IMR-90 (cell line): ENCODE data around the gene C20orf173. TPM values are rescaled to one million over a fixed set of nuclear protein-coding genes. Genes with fewer than 3 reads are reported as not detected.

Experiments
- ATAC-seq: fragments of 200-7000 bp; cut with Tn5 transposase; 2 replicates; pipeline ENCODE4 v1.9.1; 2020; ENCODE audit warnings: low read depth, mild to moderate bottlenecking, moderate library complexity
- BruUV-seq: library from RNA; stranded (reverse); fragments of 400-500 nt; replicated peaks from 2 replicates; lab custom pipeline; 2021; lab: Mats Ljungman, UMichigan
- CTCF ChIA-PET: fragments of 300-600 bp; formaldehyde crosslinking; extraction: SDS; loops from one replicate; lab custom pipeline; 2021; ENCODE audit warnings: antibody characterized with exemption; lab: Yijun Ruan, JAX
- POLR2A ChIA-PET: fragments of 300-600 bp; sonication (Branson Sonifier 250); formaldehyde crosslinking; loops from one replicate; lab custom pipeline; 2022; ENCODE audit warnings: antibody characterized with exemption; ENCODE audit not compliant: unreplicated experiment; lab: Charles Lee
- DNase-seq: peaks from one replicate; pipeline ENCODE4 v3.0.0; 2013
- H2AFZ ChIP-seq: replicated peaks from 2 replicates; pipeline ENCODE3; 2013; ENCODE audit warnings: low read length, mild to moderate bottlenecking; ENCODE audit not compliant: poor library complexity
- H2AK5ac ChIP-seq: 2 replicates; pipeline ENCODE4 v1.6.1; 2013; ENCODE audit warnings: low read depth, low read length, inconsistent platforms
- H2AK9ac ChIP-seq: replicated peaks from 2 replicates; pipeline ENCODE3; 2013; ENCODE audit warnings: mild to moderate bottlenecking, low read depth, low read length, moderate library complexity; ENCODE audit not compliant: poor library complexity
- H2BK120ac ChIP-seq: 2 replicates; pipeline ENCODE4 v1.6.1; 2013; ENCODE audit warnings: low read depth, low read length, inconsistent platforms
- H2BK15ac ChIP-seq: 3 replicates; pipeline ENCODE4 v1.6.1; 2013; ENCODE audit warnings: low read depth, low read length, inconsistent platforms
- H2BK20ac ChIP-seq: 2 replicates; pipeline ENCODE4 v1.6.1; 2013; ENCODE audit warnings: low read depth, mild to moderate bottlenecking, inconsistent platforms, low read length, moderate library complexity
- H2BK5ac ChIP-seq: 2 replicates; pipeline ENCODE4 v1.6.1; 2013; ENCODE audit warnings: mild to moderate bottlenecking, low read depth, low read length, inconsistent platforms; ENCODE audit not compliant: poor library complexity, severe bottlenecking
- H3K14ac ChIP-seq: replicated peaks from 2 replicates; pipeline ENCODE4 v1.6.1; 2013; ENCODE audit warnings: low read depth, low read length, inconsistent platforms
- H3K18ac ChIP-seq: 2 replicates; pipeline ENCODE4 v1.6.1; 2013; ENCODE audit warnings: low read depth, low read length, control low read depth
- H3K23ac ChIP-seq: 2 replicates; pipeline ENCODE4 v1.6.1; 2013; ENCODE audit warnings: low read depth, low read length, inconsistent platforms
- H3K27ac ChIP-seq: 2 replicates; pipeline ENCODE4 v1.5.1; 2013; ENCODE audit warnings: mild to moderate bottlenecking, control low read depth, low read length; ENCODE audit not compliant: insufficient read depth
- H3K27me3 ChIP-seq: 2 replicates; pipeline ENCODE4 v1.6.1; 2013; ENCODE audit warnings: low read length; ENCODE audit not compliant: control insufficient read depth, insufficient read depth
- H3K36me3 ChIP-seq: 2 replicates; pipeline ENCODE4 v1.6.1; 2013; ENCODE audit warnings: low read length, mixed read lengths; ENCODE audit not compliant: control insufficient read depth, insufficient read depth
- H3K4ac ChIP-seq: 2 replicates; pipeline ENCODE4 v1.6.1; 2013; ENCODE audit warnings: low read depth, low read length, inconsistent platforms
- H3K4me1 ChIP-seq: 2 replicates; pipeline ENCODE4 v1.6.1; 2013; ENCODE audit warnings: low read length, mixed read lengths; ENCODE audit not compliant: control insufficient read depth, insufficient read depth
- H3K4me2 ChIP-seq: 2 replicates; pipeline ENCODE4 v1.6.1; 2013; ENCODE audit warnings: low read depth, mild to moderate bottlenecking, control low read depth, low read length, moderate library complexity
- H3K4me3 ChIP-seq: 2 replicates; pipeline ENCODE4 v1.5.1; 2013; ENCODE audit warnings: low read depth, mild to moderate bottlenecking, control low read depth, low read length, moderate library complexity; ENCODE audit not compliant: insufficient read depth
- H3K56ac ChIP-seq: 2 replicates; pipeline ENCODE4 v1.6.1; 2013; ENCODE audit warnings: low read length, inconsistent platforms; ENCODE audit not compliant: insufficient read depth; ENCODE audit errors: extremely low read depth
- H3K79me1 ChIP-seq, 2 experiments: 2 replicates each; pipeline ENCODE4 v1.6.1; 2013; ENCODE audit warnings: low read length in 2 of 2, inconsistent platforms in 1 of 2, low read depth in 1 of 2
- H3K9ac ChIP-seq: 2 replicates; pipeline ENCODE4 v1.6.1; 2013; ENCODE audit warnings: low read depth, low read length, control low read depth
- H3K9me1 ChIP-seq: 2 replicates; pipeline ENCODE4 v1.6.1; 2013; ENCODE audit warnings: low read length, inconsistent platforms; ENCODE audit not compliant: insufficient read depth
- H3K9me3 ChIP-seq: 2 replicates; pipeline ENCODE4 v1.6.1; 2013; ENCODE audit warnings: low read length; ENCODE audit not compliant: control insufficient read depth, insufficient read depth
- H4K20me1 ChIP-seq: 2 replicates; pipeline ENCODE4 v1.6.1; 2013; ENCODE audit warnings: low read length, inconsistent platforms; ENCODE audit not compliant: insufficient read depth
- H4K5ac ChIP-seq: 2 replicates; pipeline ENCODE4 v1.6.1; 2013; ENCODE audit warnings: mild to moderate bottlenecking, low read depth, low read length, control low read depth
- H4K8ac ChIP-seq, 2 experiments: 2 replicates each; pipeline ENCODE4 v1.6.1; 2013; ENCODE audit warnings: low read depth in 2 of 2, low read length in 2 of 2, control low read depth in 1 of 2, inconsistent platforms in 1 of 2
- H4K91ac ChIP-seq: 2 replicates; pipeline ENCODE4 v1.6.1; 2013; ENCODE audit warnings: low read depth, low read length, inconsistent platforms; ENCODE audit not compliant: insufficient read depth
- BHLHE40 ChIP-seq: fragments of 150-350 bp; IDR thresholded peaks from 2 replicates; pipeline ENCODE4 v1.6.1; 2016; ENCODE audit warnings: mild to moderate bottlenecking, low read depth, low read length
- NFE2L2 ChIP-seq: fragments of 150-350 bp; IDR thresholded peaks from 2 replicates; pipeline ENCODE4 v1.6.1; 2016; ENCODE audit warnings: low read depth, mild to moderate bottlenecking, low read length
- POLR2A ChIP-seq: IDR thresholded peaks from 2 replicates; pipeline ENCODE4 v1.6.1; 2012; ENCODE audit warnings: mild to moderate bottlenecking, low read depth, low read length
- RFX5 ChIP-seq: IDR thresholded peaks from 2 replicates; pipeline ENCODE4 v1.8.0; 2012; ENCODE audit warnings: low read depth, mild to moderate bottlenecking, low read length, moderate library complexity
- WGBS, 2 experiments: methylation state at CpG; one replicate each; pipeline versions ENCODE4 v1.1.5 to v1.1.7; 2013; ENCODE audit warnings: missing lambda C conversion rate in 2 of 2; ENCODE audit not compliant: insufficient read length in 1 of 2; ENCODE audit errors: extremely low coverage in 2 of 2; 5-methylcytosine and 5-hydroxymethylcytosine counted together
- dilution Hi-C: fragments of 300-500 bp; cut with HindIII; formaldehyde crosslinking; loops from one replicate; pipeline ENCODE4 v1.14.3; 2018; ENCODE audit warnings: low sequenced_read_pairs; ENCODE audit not compliant: unreplicated experiment
- in situ Hi-C: fragments of 300-500 bp; cut with MboI; formaldehyde crosslinking; loops from 3 replicates; pipeline ENCODE4 v1.14.3; 2019; ENCODE audit warnings: low sequenced_read_pairs, inconsistent platforms, mixed read lengths
- intact Hi-C: fragments of 100-400 bp; cut with micrococcal nuclease; formaldehyde crosslinking; loops from 2 replicates; pipeline ENCODE4 v1.10.0; 2022
- polyA plus RNA-seq, 3 experiments: library from polyadenylated mRNA; depleted of rRNA; stranded (reverse); fragments of >200 nt; gene quantifications; 2 replicates each; pipeline ENCODE4 v1.2.3, GENCODE V29; 2012; ENCODE audit warnings: low replicate concordance in 1 of 3
- total RNA-seq: library from RNA; depleted of rRNA; stranded (reverse); fragments of >200 nt; gene quantifications from 2 replicates; pipeline ENCODE4 v1.2.3, GENCODE V29; 2012

C20orf173 gene
- total and polyA plus RNA-seq, 2 of the 4 experiments (the other 2 are of a cell fraction): not detected

DNA sequence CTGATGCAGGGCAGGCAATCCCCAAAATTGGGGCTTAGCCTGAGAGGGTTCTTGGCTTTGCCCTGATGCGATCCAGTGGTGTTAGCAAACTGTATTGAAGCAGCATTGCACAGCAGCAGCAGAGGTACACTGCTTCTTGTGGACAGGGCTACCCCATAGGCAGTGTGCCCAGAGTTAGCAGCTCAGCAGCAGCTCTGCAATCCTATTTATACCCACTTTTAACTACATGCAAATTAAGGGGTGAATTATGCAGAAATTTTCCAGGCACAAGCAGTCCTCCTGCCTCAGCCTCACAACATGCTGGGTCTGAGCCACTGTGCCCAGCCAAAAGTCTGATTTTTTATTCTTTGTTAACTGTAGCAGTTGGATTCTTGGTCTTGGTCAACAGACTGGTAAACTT, 3.8 kb downstream of the C20orf173 start:
- no CpG with 5 or more reads among the region's 1 CpG for WGBS, 2 experiments
- in situ Hi-C loops: no loop called here

More for the DNA sequence above, 3.8 kb downstream of the C20orf173 start:
- no peak for TF ChIP-seq BHLHE40
- TF ChIP-seq NFE2L2: no peak
- no peak for TF ChIP-seq POLR2A
- no peak for TF ChIP-seq RFX5
- dilution Hi-C loops (no loop called here), intact Hi-C loops (no loop called here)
- H3K9me1 ChIP-seq: no peaks in the 10 kb centered on the region
- no peak overlapping the region for H4K5ac ChIP-seq
- H2BK120ac ChIP-seq: no peak overlapping the region
- H2AK9ac ChIP-seq: no peak overlapping the region
- BruUV-seq: no TSS peak
- no peak overlapping the region for H2AFZ ChIP-seq
- no peaks in the 10 kb centered on the region for H4K20me1 ChIP-seq
- no peak overlapping the region for H3K18ac ChIP-seq
- H3K4me1 ChIP-seq: no peaks in the 10 kb centered on the region
- H3K56ac ChIP-seq: no peak overlapping the region
- no peaks in the 10 kb centered on the region for H3K79me1 ChIP-seq
- H4K8ac ChIP-seq: no peak overlapping the region
- H3K23ac ChIP-seq: no peak overlapping the region
- H2AK5ac ChIP-seq: no peak overlapping the region
- DNase-seq (no peak), ATAC-seq (no peak)
- no peak overlapping the region for H2BK20ac ChIP-seq
- no peak overlapping the region for H3K4me2 ChIP-seq
- no peak overlapping the region for H2BK15ac ChIP-seq
- H4K91ac ChIP-seq: no peak overlapping the region
- H3K27ac ChIP-seq: no peak overlapping the region
- CTCF ChIA-PET: no interaction called here
- POLR2A ChIA-PET: no interaction called here
- H3K9ac ChIP-seq: no peak overlapping the region
- H3K4ac ChIP-seq: no peak overlapping the region
- H3K27me3 ChIP-seq: peaks cover 2% of the 10 kb centered on the region; the same call in 1 of the 2 replicates
- H2BK5ac ChIP-seq: no peak overlapping the region
- H3K4me3 ChIP-seq: no peak overlapping the region
- H3K9me3 ChIP-seq: no peaks in the 10 kb centered on the region
- H3K36me3 ChIP-seq: no peaks in the 10 kb centered on the region
- H3K14ac ChIP-seq: no peak overlapping the region
